IMR-90 (cell line): ENCODE results near the gene USP32. TPM values are rescaled to one million over a fixed set of nuclear protein-coding genes. Genes with fewer than 3 reads are reported as not detected.

Source experiments
- ATAC-seq: fragments of 200-7000 bp; cut with Tn5 transposase; 2 replicates; pipeline ENCODE4 v1.9.1; 2020; ENCODE audit warnings: low read depth, mild to moderate bottlenecking, moderate library complexity
- BruUV-seq: library from RNA; stranded (reverse); fragments of 400-500 nt; replicated peaks from 2 replicates; lab custom pipeline; 2021; lab: Mats Ljungman, UMichigan
- CTCF ChIA-PET: fragments of 300-600 bp; formaldehyde crosslinking; extraction: SDS; loops from one replicate; lab custom pipeline; 2021; ENCODE audit warnings: antibody characterized with exemption; lab: Yijun Ruan, JAX
- POLR2A ChIA-PET: fragments of 300-600 bp; sonication (Branson Sonifier 250); formaldehyde crosslinking; loops from one replicate; lab custom pipeline; 2022; ENCODE audit warnings: antibody characterized with exemption; ENCODE audit not compliant: unreplicated experiment; lab: Charles Lee
- DNase-seq: peaks from one replicate; pipeline ENCODE4 v3.0.0; 2013
- H2AFZ ChIP-seq: replicated peaks from 2 replicates; pipeline ENCODE3; 2013; ENCODE audit warnings: low read length, mild to moderate bottlenecking; ENCODE audit not compliant: poor library complexity
- H2AK5ac ChIP-seq: 2 replicates; pipeline ENCODE4 v1.6.1; 2013; ENCODE audit warnings: low read depth, low read length, inconsistent platforms
- H2AK9ac ChIP-seq: replicated peaks from 2 replicates; pipeline ENCODE3; 2013; ENCODE audit warnings: mild to moderate bottlenecking, low read depth, low read length, moderate library complexity; ENCODE audit not compliant: poor library complexity
- H2BK120ac ChIP-seq: 2 replicates; pipeline ENCODE4 v1.6.1; 2013; ENCODE audit warnings: low read depth, low read length, inconsistent platforms
- H2BK15ac ChIP-seq: 3 replicates; pipeline ENCODE4 v1.6.1; 2013; ENCODE audit warnings: low read depth, low read length, inconsistent platforms
- H2BK20ac ChIP-seq: 2 replicates; pipeline ENCODE4 v1.6.1; 2013; ENCODE audit warnings: low read depth, mild to moderate bottlenecking, inconsistent platforms, low read length, moderate library complexity
- H2BK5ac ChIP-seq: 2 replicates; pipeline ENCODE4 v1.6.1; 2013; ENCODE audit warnings: mild to moderate bottlenecking, low read depth, low read length, inconsistent platforms; ENCODE audit not compliant: poor library complexity, severe bottlenecking
- H3K14ac ChIP-seq: replicated peaks from 2 replicates; pipeline ENCODE4 v1.6.1; 2013; ENCODE audit warnings: low read depth, low read length, inconsistent platforms
- H3K18ac ChIP-seq: 2 replicates; pipeline ENCODE4 v1.6.1; 2013; ENCODE audit warnings: low read depth, low read length, control low read depth
- H3K23ac ChIP-seq: 2 replicates; pipeline ENCODE4 v1.6.1; 2013; ENCODE audit warnings: low read depth, low read length, inconsistent platforms
- H3K27ac ChIP-seq: 2 replicates; pipeline ENCODE4 v1.5.1; 2013; ENCODE audit warnings: mild to moderate bottlenecking, control low read depth, low read length; ENCODE audit not compliant: insufficient read depth
- H3K27me3 ChIP-seq: 2 replicates; pipeline ENCODE4 v1.6.1; 2013; ENCODE audit warnings: low read length; ENCODE audit not compliant: control insufficient read depth, insufficient read depth
- H3K36me3 ChIP-seq: 2 replicates; pipeline ENCODE4 v1.6.1; 2013; ENCODE audit warnings: low read length, mixed read lengths; ENCODE audit not compliant: control insufficient read depth, insufficient read depth
- H3K4ac ChIP-seq: 2 replicates; pipeline ENCODE4 v1.6.1; 2013; ENCODE audit warnings: low read depth, low read length, inconsistent platforms
- H3K4me1 ChIP-seq: 2 replicates; pipeline ENCODE4 v1.6.1; 2013; ENCODE audit warnings: low read length, mixed read lengths; ENCODE audit not compliant: control insufficient read depth, insufficient read depth
- H3K4me2 ChIP-seq: 2 replicates; pipeline ENCODE4 v1.6.1; 2013; ENCODE audit warnings: low read depth, mild to moderate bottlenecking, control low read depth, low read length, moderate library complexity
- H3K4me3 ChIP-seq: 2 replicates; pipeline ENCODE4 v1.5.1; 2013; ENCODE audit warnings: low read depth, mild to moderate bottlenecking, control low read depth, low read length, moderate library complexity; ENCODE audit not compliant: insufficient read depth
- H3K56ac ChIP-seq: 2 replicates; pipeline ENCODE4 v1.6.1; 2013; ENCODE audit warnings: low read length, inconsistent platforms; ENCODE audit not compliant: insufficient read depth; ENCODE audit errors: extremely low read depth
- H3K79me1 ChIP-seq, 2 experiments: 2 replicates each; pipeline ENCODE4 v1.6.1; 2013; ENCODE audit warnings: low read length in 2 of 2, inconsistent platforms in 1 of 2, low read depth in 1 of 2
- H3K9ac ChIP-seq: 2 replicates; pipeline ENCODE4 v1.6.1; 2013; ENCODE audit warnings: low read depth, low read length, control low read depth
- H3K9me1 ChIP-seq: 2 replicates; pipeline ENCODE4 v1.6.1; 2013; ENCODE audit warnings: low read length, inconsistent platforms; ENCODE audit not compliant: insufficient read depth
- H3K9me3 ChIP-seq: 2 replicates; pipeline ENCODE4 v1.6.1; 2013; ENCODE audit warnings: low read length; ENCODE audit not compliant: control insufficient read depth, insufficient read depth
- H4K20me1 ChIP-seq: 2 replicates; pipeline ENCODE4 v1.6.1; 2013; ENCODE audit warnings: low read length, inconsistent platforms; ENCODE audit not compliant: insufficient read depth
- H4K5ac ChIP-seq: 2 replicates; pipeline ENCODE4 v1.6.1; 2013; ENCODE audit warnings: mild to moderate bottlenecking, low read depth, low read length, control low read depth
- H4K8ac ChIP-seq, 2 experiments: 2 replicates each; pipeline ENCODE4 v1.6.1; 2013; ENCODE audit warnings: low read depth in 2 of 2, low read length in 2 of 2, control low read depth in 1 of 2, inconsistent platforms in 1 of 2
- H4K91ac ChIP-seq: 2 replicates; pipeline ENCODE4 v1.6.1; 2013; ENCODE audit warnings: low read depth, low read length, inconsistent platforms; ENCODE audit not compliant: insufficient read depth
- BHLHE40 ChIP-seq: fragments of 150-350 bp; IDR thresholded peaks from 2 replicates; pipeline ENCODE4 v1.6.1; 2016; ENCODE audit warnings: mild to moderate bottlenecking, low read depth, low read length
- CEBPB ChIP-seq: IDR thresholded peaks from 2 replicates; pipeline ENCODE4 v1.6.1; 2012; ENCODE audit warnings: low read depth, low read length, improper control_type of control experiment
- CHD1 ChIP-seq: IDR thresholded peaks from 2 replicates; pipeline ENCODE4 v1.6.1; 2012; ENCODE audit warnings: low read depth, low read length, improper control_type of control experiment
- FOS ChIP-seq: fragments of 150-350 bp; IDR thresholded peaks from 2 replicates; pipeline ENCODE4 v1.6.1; 2016; ENCODE audit warnings: low read depth, low read length
- MAFK ChIP-seq: IDR thresholded peaks from 2 replicates; pipeline ENCODE4 v1.6.1; 2012; ENCODE audit warnings: low read depth, low read length, improper control_type of control experiment
- MAZ ChIP-seq: IDR thresholded peaks from 2 replicates; pipeline ENCODE4 v1.6.1; 2012; ENCODE audit warnings: low read depth, mild to moderate bottlenecking, low read length, improper control_type of control experiment, moderate library complexity, borderline replicate concordance
- MXI1 ChIP-seq: IDR thresholded peaks from 2 replicates; pipeline ENCODE4 v1.6.1; 2012; ENCODE audit warnings: low read depth, mild to moderate bottlenecking, low read length, moderate library complexity, borderline replicate concordance
- NFE2L2 ChIP-seq: fragments of 150-350 bp; IDR thresholded peaks from 2 replicates; pipeline ENCODE4 v1.6.1; 2016; ENCODE audit warnings: low read depth, mild to moderate bottlenecking, low read length
- POLR2A ChIP-seq: IDR thresholded peaks from 2 replicates; pipeline ENCODE4 v1.6.1; 2012; ENCODE audit warnings: mild to moderate bottlenecking, low read depth, low read length
- RAD21 ChIP-seq: IDR thresholded peaks from 2 replicates; pipeline ENCODE4 v1.6.1; 2012; ENCODE audit warnings: low read length, improper control_type of control experiment
- RCOR1 ChIP-seq: IDR thresholded peaks from 2 replicates; pipeline ENCODE4 v1.6.1; 2012; ENCODE audit warnings: mild to moderate bottlenecking, low read length, improper control_type of control experiment; ENCODE audit not compliant: insufficient replicate concordance
- RFX5 ChIP-seq: IDR thresholded peaks from 2 replicates; pipeline ENCODE4 v1.8.0; 2012; ENCODE audit warnings: low read depth, mild to moderate bottlenecking, low read length, moderate library complexity
- SMC3 ChIP-seq: fragments of 150-350 bp; IDR thresholded peaks from 2 replicates; pipeline ENCODE4 v1.6.1; 2016; ENCODE audit warnings: low read depth, mild to moderate bottlenecking, antibody characterized with exemption, low read length, moderate library complexity
- WGBS, 2 experiments: methylation state at CpG; one replicate each; pipeline versions ENCODE4 v1.1.5 to v1.1.7; 2013; ENCODE audit warnings: missing lambda C conversion rate in 2 of 2; ENCODE audit not compliant: insufficient read length in 1 of 2; ENCODE audit errors: extremely low coverage in 2 of 2; 5-methylcytosine and 5-hydroxymethylcytosine counted together
- dilution Hi-C: fragments of 300-500 bp; cut with HindIII; formaldehyde crosslinking; loops from one replicate; pipeline ENCODE4 v1.14.3; 2018; ENCODE audit warnings: low sequenced_read_pairs; ENCODE audit not compliant: unreplicated experiment
- in situ Hi-C: fragments of 300-500 bp; cut with MboI; formaldehyde crosslinking; loops from 3 replicates; pipeline ENCODE4 v1.14.3; 2019; ENCODE audit warnings: low sequenced_read_pairs, inconsistent platforms, mixed read lengths
- intact Hi-C: fragments of 100-400 bp; cut with micrococcal nuclease; formaldehyde crosslinking; loops from 2 replicates; pipeline ENCODE4 v1.10.0; 2022
- polyA plus RNA-seq, 3 experiments: library from polyadenylated mRNA; depleted of rRNA; stranded (reverse); fragments of >200 nt; gene quantifications; 2 replicates each; pipeline ENCODE4 v1.2.3, GENCODE V29; 2012; ENCODE audit warnings: low replicate concordance in 1 of 3
- total RNA-seq: library from RNA; depleted of rRNA; stranded (reverse); fragments of >200 nt; gene quantifications from 2 replicates; pipeline ENCODE4 v1.2.3, GENCODE V29; 2012
- TF ChIP-seq, protein P1 (sequence below): fragments of 150-350 bp; IDR thresholded peaks from 2 replicates; pipeline ENCODE4 v1.6.1; 2017; ENCODE audit warnings: mild to moderate bottlenecking, antibody characterized with exemption, low read length, low read depth
- TF ChIP-seq, protein P2 (sequence below): fragments of 150-350 bp; IDR thresholded peaks from 2 replicates; pipeline ENCODE4 v1.6.1; 2016; ENCODE audit warnings: low read depth, mild to moderate bottlenecking, low read length, moderate library complexity, borderline replicate concordance
- TF ChIP-seq, protein P3 (sequence below): conservative IDR thresholded peaks from 2 replicates; pipeline ENCODE4 v1.5.1; 2012; ENCODE audit warnings: mild to moderate bottlenecking, low read depth, low read length, improper control_type of control experiment

Gene USP32
- total and polyA plus RNA-seq, 2 of the 4 experiments (the other 2 are of a cell fraction): 16.8 to 46.8 TPM

DNA sequence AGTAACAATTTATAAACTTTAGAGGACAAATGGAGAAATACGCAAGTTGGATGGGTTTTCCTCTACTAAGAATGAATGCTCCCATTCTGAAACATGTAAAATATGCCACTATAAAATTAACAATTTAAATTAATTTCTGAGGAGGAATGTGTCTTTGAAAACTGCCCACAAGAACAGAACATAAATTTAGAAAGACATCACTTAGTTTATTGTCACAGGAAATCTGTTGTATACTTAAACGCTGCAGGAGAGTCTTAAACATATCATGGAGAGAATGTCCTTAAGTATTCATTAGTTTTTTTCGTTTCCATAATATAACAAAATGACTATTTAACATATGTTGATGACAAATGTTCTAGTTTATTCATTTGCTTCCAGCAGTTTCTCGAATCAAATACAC lies 29.6 kb downstream of the USP32 start:
- Histone ChIP-seq H3K23ac (no peak overlapping the region), H3K79me1 (peaks cover 15 to 69% of the 10 kb centered on the region in 2 experiments), H2AK5ac (no peak overlapping the region), H4K5ac (no peak overlapping the region), H2AK9ac (no peak overlapping the region), H3K9me1 (peaks cover 6% of the 10 kb centered on the region), H3K36me3 (no peaks in the 10 kb centered on the region), H3K4me3 (no peak overlapping the region), H3K4me1 (peaks cover 5% of the 10 kb centered on the region; the same call in 1 of the 2 replicates), H4K20me1 (peaks cover 32% of the 10 kb centered on the region), H2BK15ac (no peak overlapping the region), H3K4ac (no peak overlapping the region), H2BK20ac (no peak overlapping the region), H2BK5ac (peak overlapping the region; percentile 70), H3K18ac (no peak overlapping the region), H3K14ac (no peak overlapping the region), H2BK120ac (no peak overlapping the region), H4K91ac (no peak overlapping the region), H3K4me2 (no peak overlapping the region), H3K56ac (no peak overlapping the region), H3K9me3 (no peaks in the 10 kb centered on the region), H3K27me3 (no peaks in the 10 kb centered on the region), H3K9ac (no peak overlapping the region), H4K8ac (no peak overlapping the region), H3K27ac (peak overlapping the region; percentile 72; the same call in 1 of the 2 replicates), H2AFZ (no peak overlapping the region)
- in situ Hi-C loops (no loop called here), intact Hi-C loops (no loop called here), dilution Hi-C loops (no loop called here)
- ChIA-PET CTCF (interaction anchor here (0.9 kb wide), 1 partner anchor 23 kb away, joined by 3 read pairs; no protein-coding TSS in a partner anchor), POLR2A (no interaction called here)
- BruUV-seq: no TSS peak
- WGBS, 2 experiments: no CpG with 5 or more reads among the region's 4 CpGs
- ATAC-seq (peak; percentile 75), DNase-seq (peak; percentile 35)
- TF ChIP-seq MXI1 (no peak), RAD21 (no peak), MAZ (no peak), RCOR1 (no peak), CEBPB (no peak), CHD1 (no peak), BHLHE40 (no peak), SMC3 (no peak), RFX5 (no peak), POLR2A (no peak), MAFK (no peak), NFE2L2 (no peak), FOS (no peak)
- TF ChIP-seq, protein P1, sequence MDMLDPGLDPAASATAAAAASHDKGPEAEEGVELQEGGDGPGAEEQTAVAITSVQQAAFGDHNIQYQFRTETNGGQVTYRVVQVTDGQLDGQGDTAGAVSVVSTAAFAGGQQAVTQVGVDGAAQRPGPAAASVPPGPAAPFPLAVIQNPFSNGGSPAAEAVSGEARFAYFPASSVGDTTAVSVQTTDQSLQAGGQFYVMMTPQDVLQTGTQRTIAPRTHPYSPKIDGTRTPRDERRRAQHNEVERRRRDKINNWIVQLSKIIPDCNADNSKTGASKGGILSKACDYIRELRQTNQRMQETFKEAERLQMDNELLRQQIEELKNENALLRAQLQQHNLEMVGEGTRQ: no peak
- TF ChIP-seq, protein P2, sequence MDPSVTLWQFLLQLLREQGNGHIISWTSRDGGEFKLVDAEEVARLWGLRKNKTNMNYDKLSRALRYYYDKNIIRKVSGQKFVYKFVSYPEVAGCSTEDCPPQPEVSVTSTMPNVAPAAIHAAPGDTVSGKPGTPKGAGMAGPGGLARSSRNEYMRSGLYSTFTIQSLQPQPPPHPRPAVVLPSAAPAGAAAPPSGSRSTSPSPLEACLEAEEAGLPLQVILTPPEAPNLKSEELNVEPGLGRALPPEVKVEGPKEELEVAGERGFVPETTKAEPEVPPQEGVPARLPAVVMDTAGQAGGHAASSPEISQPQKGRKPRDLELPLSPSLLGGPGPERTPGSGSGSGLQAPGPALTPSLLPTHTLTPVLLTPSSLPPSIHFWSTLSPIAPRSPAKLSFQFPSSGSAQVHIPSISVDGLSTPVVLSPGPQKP: no peak
- TF ChIP-seq, protein P3, sequence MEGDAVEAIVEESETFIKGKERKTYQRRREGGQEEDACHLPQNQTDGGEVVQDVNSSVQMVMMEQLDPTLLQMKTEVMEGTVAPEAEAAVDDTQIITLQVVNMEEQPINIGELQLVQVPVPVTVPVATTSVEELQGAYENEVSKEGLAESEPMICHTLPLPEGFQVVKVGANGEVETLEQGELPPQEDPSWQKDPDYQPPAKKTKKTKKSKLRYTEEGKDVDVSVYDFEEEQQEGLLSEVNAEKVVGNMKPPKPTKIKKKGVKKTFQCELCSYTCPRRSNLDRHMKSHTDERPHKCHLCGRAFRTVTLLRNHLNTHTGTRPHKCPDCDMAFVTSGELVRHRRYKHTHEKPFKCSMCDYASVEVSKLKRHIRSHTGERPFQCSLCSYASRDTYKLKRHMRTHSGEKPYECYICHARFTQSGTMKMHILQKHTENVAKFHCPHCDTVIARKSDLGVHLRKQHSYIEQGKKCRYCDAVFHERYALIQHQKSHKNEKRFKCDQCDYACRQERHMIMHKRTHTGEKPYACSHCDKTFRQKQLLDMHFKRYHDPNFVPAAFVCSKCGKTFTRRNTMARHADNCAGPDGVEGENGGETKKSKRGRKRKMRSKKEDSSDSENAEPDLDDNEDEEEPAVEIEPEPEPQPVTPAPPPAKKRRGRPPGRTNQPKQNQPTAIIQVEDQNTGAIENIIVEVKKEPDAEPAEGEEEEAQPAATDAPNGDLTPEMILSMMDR: no peak
